AG09319 (cell line): Measurements from ENCODE around the gene GID4.
A peak's percentile ranks its signal among the peaks of the same experiment; 100 is the strongest.

Experiments used
- DNase-seq: peaks from one replicate; pipeline ENCODE4 v3.0.0-alpha.2; 2010; ENCODE audit warnings: low read depth; ENCODE audit errors: extremely low read depth
- TF ChIP-seq, protein P1 (sequence below): IDR thresholded peaks from 2 replicates; pipeline ENCODE4 v1.5.1; 2011; ENCODE audit warnings: low read depth, mild to moderate bottlenecking, inconsistent platforms, low read length, moderate library complexity

The GID4 gene

DNA sequence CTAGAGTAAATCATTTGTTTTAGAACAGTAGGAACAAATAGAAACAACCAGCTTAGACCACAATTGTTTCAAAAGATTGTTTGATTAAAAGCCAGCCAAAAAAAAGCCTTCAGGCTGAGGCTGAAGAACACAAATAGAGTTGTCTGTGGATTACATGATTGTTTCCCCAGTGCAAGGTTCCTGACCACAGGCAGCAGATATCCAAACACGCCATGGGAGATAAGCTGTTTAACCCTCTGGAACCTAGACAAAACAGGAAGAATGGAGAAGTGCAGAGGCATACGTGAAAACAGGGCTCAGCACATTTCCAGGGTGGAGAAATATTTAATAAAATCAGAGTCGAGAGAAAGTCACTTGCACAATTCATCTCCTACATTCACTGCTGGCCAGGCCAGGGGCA lies 21.2 kb upstream of the GID4 start:
- DNase-seq, result no peak
- TF ChIP-seq, protein P1, sequence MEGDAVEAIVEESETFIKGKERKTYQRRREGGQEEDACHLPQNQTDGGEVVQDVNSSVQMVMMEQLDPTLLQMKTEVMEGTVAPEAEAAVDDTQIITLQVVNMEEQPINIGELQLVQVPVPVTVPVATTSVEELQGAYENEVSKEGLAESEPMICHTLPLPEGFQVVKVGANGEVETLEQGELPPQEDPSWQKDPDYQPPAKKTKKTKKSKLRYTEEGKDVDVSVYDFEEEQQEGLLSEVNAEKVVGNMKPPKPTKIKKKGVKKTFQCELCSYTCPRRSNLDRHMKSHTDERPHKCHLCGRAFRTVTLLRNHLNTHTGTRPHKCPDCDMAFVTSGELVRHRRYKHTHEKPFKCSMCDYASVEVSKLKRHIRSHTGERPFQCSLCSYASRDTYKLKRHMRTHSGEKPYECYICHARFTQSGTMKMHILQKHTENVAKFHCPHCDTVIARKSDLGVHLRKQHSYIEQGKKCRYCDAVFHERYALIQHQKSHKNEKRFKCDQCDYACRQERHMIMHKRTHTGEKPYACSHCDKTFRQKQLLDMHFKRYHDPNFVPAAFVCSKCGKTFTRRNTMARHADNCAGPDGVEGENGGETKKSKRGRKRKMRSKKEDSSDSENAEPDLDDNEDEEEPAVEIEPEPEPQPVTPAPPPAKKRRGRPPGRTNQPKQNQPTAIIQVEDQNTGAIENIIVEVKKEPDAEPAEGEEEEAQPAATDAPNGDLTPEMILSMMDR, result no peak

DNA sequence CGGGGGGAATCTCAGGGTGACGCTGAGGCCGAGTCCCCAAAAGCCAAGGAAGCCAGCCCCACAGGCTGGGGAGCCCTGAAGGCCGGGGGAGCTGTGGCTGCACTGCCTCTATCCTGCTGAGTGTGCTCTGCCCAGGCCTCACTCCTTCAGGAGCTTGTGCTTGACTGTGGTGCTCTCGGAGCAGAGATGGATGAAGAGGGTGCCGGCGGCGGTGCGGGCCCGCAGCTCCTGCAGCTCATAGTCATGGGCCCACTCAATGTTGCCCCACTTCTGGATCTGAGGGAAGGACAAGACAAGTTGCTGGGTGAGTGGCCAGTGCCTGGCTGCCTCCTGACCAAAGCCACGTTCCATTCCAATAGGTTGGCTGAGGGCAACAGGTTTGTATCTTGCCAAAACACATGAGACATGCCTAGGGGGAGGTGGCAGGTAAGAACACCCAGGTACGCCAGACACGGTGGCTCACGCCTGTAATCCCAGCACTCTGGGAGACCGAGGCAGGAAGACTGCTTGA lies 20.7 kb upstream of the GID4 start:
- DNase-seq, result no peak
- TF ChIP-seq, protein P1, result no peak

DNA sequence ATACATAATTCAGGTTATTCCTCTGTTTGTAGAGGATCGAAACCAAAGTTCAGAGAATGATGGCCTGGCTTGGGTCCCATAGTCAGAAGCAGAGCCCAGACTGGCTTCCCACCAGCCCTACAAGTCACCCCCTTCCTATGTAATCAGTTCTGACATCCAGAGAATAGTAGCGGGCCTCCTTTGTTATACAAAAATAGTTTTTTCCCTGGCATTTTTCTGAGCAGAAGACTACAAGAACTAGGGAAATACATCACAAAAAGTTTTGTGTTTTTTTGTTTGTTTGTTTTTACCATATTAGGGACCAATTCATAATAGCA lies 19.4 kb upstream of the GID4 start:
- DNase-seq, result no peak
- TF ChIP-seq, protein P1, result no peak

- DNase-seq, result no peak
- TF ChIP-seq, protein P1, result no peak
Measured at GRCh38 chr17:18020971-18021370, 18.2 kb upstream of the GID4 start.

GRCh38 chr17:18021372-18021771 lies 17.8 kb upstream of the GID4 start:
- TF ChIP-seq, protein P1, result no peak
- no peak for DNase-seq

- no peak for DNase-seq
- TF ChIP-seq, protein P1, result no peak
Measured at GRCh38 chr17:18025241-18025944, 13.8 kb upstream of the GID4 start.

DNA sequence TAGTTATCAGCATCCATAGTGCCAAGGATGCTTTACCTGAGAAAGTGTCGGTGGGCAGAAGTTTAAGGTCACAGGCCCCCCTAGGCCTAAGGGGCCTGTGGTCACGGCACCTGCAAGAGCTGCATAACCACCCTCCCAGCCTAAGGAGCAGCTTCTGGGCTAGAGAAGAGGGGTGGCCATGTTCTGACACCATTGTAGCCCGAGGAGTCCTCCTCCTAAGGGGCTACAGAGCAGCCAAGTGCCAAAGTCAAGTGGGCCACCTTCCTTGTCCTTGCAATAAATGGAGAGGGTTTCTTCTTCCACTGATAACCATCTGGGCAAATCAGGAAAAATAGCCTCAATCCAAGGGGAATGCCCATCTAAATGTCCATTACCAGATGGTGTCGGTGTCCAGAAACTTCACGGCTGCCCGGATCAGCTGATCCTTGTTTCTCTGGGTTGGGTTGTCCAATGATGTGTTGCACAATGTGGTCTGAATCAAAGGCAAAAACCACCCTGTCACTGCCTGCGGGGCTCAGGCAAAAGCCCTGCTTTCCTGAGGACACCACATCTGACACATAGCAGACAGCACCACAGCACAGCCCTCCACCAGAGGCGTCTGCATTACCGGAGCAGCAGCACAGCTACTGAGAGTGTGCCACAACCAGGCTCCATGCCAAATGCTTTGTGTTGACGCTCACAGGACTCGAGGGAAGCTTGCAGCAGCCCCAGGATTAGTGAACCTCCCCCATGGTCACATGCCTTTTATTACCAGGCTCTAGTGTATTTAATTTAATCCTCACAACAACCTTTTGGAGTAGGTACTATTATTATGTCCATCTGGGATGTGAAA lies 13.0 kb upstream of the GID4 start:
- DNase-seq, result peak; percentile 28
- TF ChIP-seq, protein P1, result no peak
